NCI-H524 (cell line): ENCODE data around the gene SLAMF7.

Experiments
- DNase-seq, 2 experiments: peaks; one replicate each; lab custom pipeline; 2025; lab: John Stamatoyannopoulos, UW

SLAMF7 gene

DNA sequence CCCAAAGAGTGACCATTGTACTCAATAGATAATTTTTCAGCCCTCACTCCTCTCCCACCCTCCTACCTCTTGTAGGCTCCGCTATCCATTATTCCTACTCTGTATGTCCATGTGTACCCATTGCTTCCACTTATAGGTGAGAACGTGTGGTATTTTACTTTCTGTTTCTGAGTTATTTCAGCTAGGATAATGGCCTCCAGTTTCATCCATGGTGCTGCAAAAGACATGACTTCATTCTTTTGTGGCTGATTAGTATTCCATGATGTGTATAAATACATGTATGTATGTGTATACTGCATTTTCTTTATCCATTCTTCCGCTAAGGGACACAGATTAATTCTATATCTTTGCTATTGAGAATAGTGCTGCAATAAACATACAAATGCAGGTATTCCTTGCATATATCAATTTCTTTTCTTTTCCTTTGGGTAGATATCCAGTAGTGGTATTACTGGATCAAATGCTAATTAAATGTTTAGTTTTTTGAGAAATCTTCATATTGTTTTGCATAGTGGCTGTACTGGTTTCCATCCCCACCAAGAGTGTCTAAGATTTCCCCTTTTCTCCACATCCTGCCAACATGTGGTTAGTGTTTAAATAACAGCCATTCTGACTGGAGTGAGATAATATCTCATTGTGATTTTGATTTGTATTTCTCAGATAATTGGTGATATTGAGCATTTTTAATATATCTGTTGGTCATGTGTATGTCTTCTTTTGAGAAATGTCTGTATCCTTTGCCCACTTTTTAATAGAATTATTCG lies 61.8 kb downstream of the SLAMF7 start:
- no peak for DNase-seq

DNA sequence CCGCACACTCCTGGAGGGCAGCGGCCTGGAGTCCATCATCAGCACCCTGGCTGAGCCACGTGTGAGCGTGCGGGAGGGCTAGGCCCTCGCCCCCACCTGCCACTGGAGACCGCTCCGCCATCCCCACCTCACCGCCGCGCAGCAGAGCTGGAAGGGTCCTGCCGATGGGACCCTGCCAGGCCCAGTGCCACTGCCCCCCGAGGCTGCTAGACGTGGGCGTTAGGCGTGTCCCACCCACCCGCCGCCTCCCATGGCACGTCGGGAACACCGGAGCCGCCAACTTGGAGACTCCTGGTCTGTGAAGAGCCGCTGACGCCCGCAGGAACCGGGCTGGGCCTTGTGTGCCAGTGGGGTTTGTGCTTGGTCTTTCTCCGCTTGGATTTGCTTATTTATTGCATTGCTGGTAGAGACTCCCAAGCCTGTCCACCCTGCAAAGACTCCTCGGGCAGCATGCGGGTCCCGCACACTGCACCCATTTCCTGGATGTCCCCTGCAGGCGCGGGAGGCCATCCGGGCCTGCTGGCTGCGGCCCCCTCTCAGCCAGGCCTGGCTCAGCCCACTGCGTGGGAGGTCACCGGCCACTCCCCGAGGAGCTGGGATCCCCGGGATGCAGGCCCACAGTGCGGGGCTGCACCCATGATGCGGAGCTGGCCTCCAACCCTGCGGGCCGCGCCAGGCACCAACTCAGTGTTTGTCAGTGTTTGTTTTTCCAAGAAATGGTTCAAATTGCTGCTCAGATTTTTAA lies 63.0 kb downstream of the SLAMF7 start:
- DNase-seq: no peak
